K562 (cell line): ENCODE measurements around the gene SORBS2. TPM values are rescaled to one million over a fixed set of nuclear protein-coding genes. Genes with fewer than 3 reads are reported as not detected.
A peak's percentile ranks its signal among the peaks of the same experiment; 100 is the strongest.

Experiments
- C11orf30 ChIP-seq: fragments of 450-650 bp; IDR thresholded peaks from 2 replicates; pipeline ENCODE4 v1.6.1; 2016; ENCODE audit warnings: low read depth, mild to moderate bottlenecking
- CCAR2 ChIP-seq: fragments of 200-400 bp; formaldehyde crosslinking; IDR thresholded peaks from 2 replicates; pipeline ENCODE4 v1.6.1; 2017; ENCODE audit warnings: mild to moderate bottlenecking, low read depth, low read length
- GTF2F1 ChIP-seq: IDR thresholded peaks from 2 replicates; pipeline ENCODE4 v1.6.1; 2011; ENCODE audit warnings: low read depth, low read length, improper control_type of control experiment
- KLF1 ChIP-seq: fragments of 450-650 bp; IDR thresholded peaks from 2 replicates; pipeline ENCODE4 v1.6.1; 2016; ENCODE audit warnings: missing genetic modification characterization, missing compliant biosample characterization
- MAFF ChIP-seq: IDR thresholded peaks from 2 replicates; pipeline ENCODE4 v1.6.1; 2012; ENCODE audit warnings: low read length, improper control_type of control experiment
- MAFK ChIP-seq: IDR thresholded peaks from 2 replicates; pipeline ENCODE4 v1.6.1; 2011; ENCODE audit warnings: low read length, improper control_type of control experiment
- NCOA4 ChIP-seq: fragments of 450-650 bp; IDR thresholded peaks from 2 replicates; pipeline ENCODE4 v1.6.1; 2018; ENCODE audit warnings: mild to moderate bottlenecking; ENCODE audit not compliant: partially characterized antibody
- POLR2AphosphoS5 ChIP-seq: IDR thresholded peaks from 2 replicates; pipeline ENCODE4 v1.6.1; 2011; ENCODE audit warnings: mild to moderate bottlenecking, low read depth, low read length, moderate library complexity; ENCODE audit not compliant: control insufficient read depth, insufficient read depth
- TOE1 ChIP-seq, 2 experiments: fragments of 450-650 bp in 1 of 2; sonication (generic) in 1 of 2; formaldehyde crosslinking in 1 of 2; IDR thresholded peaks; 2 replicates each; pipeline versions ENCODE4 v1.7.1 to v1.8.0; 2016 to 2022; ENCODE audit warnings: borderline replicate concordance in 2 of 2, mild to moderate bottlenecking in 2 of 2, antibody characterized with exemption in 1 of 2, inconsistent platforms in 1 of 2, low read depth in 1 of 2, missing genetic modification reagents in 1 of 2, moderate library complexity in 1 of 2
- ZC3H8 ChIP-seq: fragments of 450-650 bp; IDR thresholded peaks from 2 replicates; pipeline ENCODE4 v1.6.1; 2017
- ZNF253 ChIP-seq: fragments of 250-450 bp; sonication (Bioruptor Pico); conservative IDR thresholded peaks from 2 replicates; pipeline ENCODE4 v1.6.1; 2021; ENCODE audit warnings: mild to moderate bottlenecking
- ZNF507 ChIP-seq: conservative IDR thresholded peaks from 2 replicates; pipeline ENCODE4 v1.6.1; 2017; ENCODE audit warnings: missing genetic modification characterization, missing compliant biosample characterization
- polyA plus RNA-seq, 8 experiments: library from polyadenylated mRNA; depleted of rRNA in 4 of 8; stranded (reverse) in 5 of 8; unstranded in 3 of 8; fragments of >200 nt; fragmentation: Nextera tagmentation in 2 of 8; fragmentation: Illumina TruSeq in 1 of 8; extraction: Ambion mirVana in 2 of 8; extraction: Trizol in 1 of 8; gene quantifications; 2 replicates each; pipeline versions ENCODE4 v1.2.1 to v1.2.3, GENCODE V29; 2011 to 2014; ENCODE audit warnings: inconsistent platforms in 1 of 8, missing spikeins in 1 of 8
- total RNA-seq, 7 experiments: library from RNA; depleted of rRNA in 6 of 7; stranded (reverse); fragments of >200 nt in 6 of 7; fragmentation: Illumina TruSeq in 2 of 7; extraction: Trizol in 2 of 7; gene quantifications; 2 replicates each; pipeline versions ENCODE4 v1.2.1 to v1.2.3, GENCODE V29; 2011 to 2021; ENCODE audit warnings: low replicate concordance in 1 of 7
- TF ChIP-seq, protein P1 (sequence below): fragments of 250-450 bp; sonication (Bioruptor Pico); IDR thresholded peaks from 2 replicates; pipeline ENCODE4 v1.8.0; 2021; ENCODE audit warnings: moderate library complexity, mild to moderate bottlenecking, inconsistent platforms
- TF ChIP-seq, protein P2 (sequence below): IDR thresholded peaks from 2 replicates; pipeline ENCODE4 v1.6.1; 2014; ENCODE audit warnings: antibody characterized with exemption
- TF ChIP-seq, protein P3 (sequence below): IDR thresholded peaks from 2 replicates; pipeline ENCODE4 v1.6.1; 2011; ENCODE audit not compliant: insufficient read length; ENCODE audit errors: extremely low read depth
- TF ChIP-seq, protein P4 (sequence below), 2 experiments: IDR thresholded peaks; 2 replicates each; pipeline ENCODE4 v1.6.1; 2011; ENCODE audit warnings: borderline replicate concordance in 1 of 2, control low read depth in 1 of 2, low read depth in 1 of 2, low read length in 1 of 2, mild to moderate bottlenecking in 1 of 2, mixed read lengths in 1 of 2, moderate library complexity in 1 of 2; ENCODE audit not compliant: insufficient read depth in 1 of 2, insufficient read length in 1 of 2, poor library complexity in 1 of 2, severe bottlenecking in 1 of 2; ENCODE audit errors: extremely low read depth in 1 of 2
- TF ChIP-seq, protein P5 (sequence below): sonication (generic); formaldehyde crosslinking; IDR thresholded peaks from 2 replicates; pipeline ENCODE4 v1.8.0; 2023; ENCODE audit warnings: mild to moderate bottlenecking, missing genetic modification reagents

The SORBS2 gene
- total and polyA plus RNA-seq, 9 of the 15 experiments (the other 6 are each of a cell fraction or from before 2014, with no cell fraction given), result 0.29 TPM; not detected in 8

DNA sequence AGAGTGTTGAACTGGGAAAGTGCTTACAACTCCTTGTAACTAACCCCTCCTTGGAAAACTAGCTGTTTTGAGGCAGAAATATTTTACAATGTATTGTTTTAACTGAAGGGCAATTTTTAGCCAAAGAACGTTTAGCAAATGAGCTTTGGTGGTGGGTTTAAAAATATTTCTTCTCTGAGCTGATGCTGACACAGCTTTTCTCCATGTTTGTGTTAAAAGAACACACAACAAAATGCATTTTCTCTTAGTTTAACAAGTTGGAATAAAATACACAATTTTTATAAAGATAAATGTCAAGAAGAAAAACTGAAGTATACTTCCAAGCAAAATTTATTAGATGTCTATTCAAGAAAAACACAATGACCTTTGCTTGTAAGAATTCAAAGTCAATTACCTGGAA, 226.8 kb downstream of the SORBS2 start (continued):
- TF ChIP-seq ZC3H8, result no peak
- 0 out of 2 replicates have a peak, but pooled peaks have one; percentile 17 for TF ChIP-seq MAFK
- TF ChIP-seq CCAR2, result no peak
- no peak for TF ChIP-seq POLR2AphosphoS5
- no peak for TF ChIP-seq NCOA4
- TF ChIP-seq GTF2F1, result no peak
- TF ChIP-seq, protein P1, sequence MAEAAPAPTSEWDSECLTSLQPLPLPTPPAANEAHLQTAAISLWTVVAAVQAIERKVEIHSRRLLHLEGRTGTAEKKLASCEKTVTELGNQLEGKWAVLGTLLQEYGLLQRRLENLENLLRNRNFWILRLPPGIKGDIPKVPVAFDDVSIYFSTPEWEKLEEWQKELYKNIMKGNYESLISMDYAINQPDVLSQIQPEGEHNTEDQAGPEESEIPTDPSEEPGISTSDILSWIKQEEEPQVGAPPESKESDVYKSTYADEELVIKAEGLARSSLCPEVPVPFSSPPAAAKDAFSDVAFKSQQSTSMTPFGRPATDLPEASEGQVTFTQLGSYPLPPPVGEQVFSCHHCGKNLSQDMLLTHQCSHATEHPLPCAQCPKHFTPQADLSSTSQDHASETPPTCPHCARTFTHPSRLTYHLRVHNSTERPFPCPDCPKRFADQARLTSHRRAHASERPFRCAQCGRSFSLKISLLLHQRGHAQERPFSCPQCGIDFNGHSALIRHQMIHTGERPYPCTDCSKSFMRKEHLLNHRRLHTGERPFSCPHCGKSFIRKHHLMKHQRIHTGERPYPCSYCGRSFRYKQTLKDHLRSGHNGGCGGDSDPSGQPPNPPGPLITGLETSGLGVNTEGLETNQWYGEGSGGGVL (CRISPR knock-in tag), result no peak
- TF ChIP-seq, protein P2, sequence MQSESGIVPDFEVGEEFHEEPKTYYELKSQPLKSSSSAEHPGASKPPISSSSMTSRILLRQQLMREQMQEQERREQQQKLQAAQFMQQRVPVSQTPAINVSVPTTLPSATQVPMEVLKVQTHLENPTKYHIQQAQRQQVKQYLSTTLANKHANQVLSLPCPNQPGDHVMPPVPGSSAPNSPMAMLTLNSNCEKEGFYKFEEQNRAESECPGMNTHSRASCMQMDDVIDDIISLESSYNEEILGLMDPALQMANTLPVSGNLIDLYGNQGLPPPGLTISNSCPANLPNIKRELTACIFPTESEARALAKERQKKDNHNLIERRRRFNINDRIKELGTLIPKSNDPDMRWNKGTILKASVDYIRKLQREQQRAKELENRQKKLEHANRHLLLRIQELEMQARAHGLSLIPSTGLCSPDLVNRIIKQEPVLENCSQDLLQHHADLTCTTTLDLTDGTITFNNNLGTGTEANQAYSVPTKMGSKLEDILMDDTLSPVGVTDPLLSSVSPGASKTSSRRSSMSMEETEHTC, result no peak
- TF ChIP-seq TOE1 (IDR thresholded peaks at IDR 0.05; ENCODE audit: borderline replicate concordance), result no peak
- TF ChIP-seq TOE1 (CRISPR knock-in tag; IDR thresholded peaks at IDR 0.05; ENCODE audit: borderline replicate concordance, low read depth), result no peak
- no peak for TF ChIP-seq ZNF253 (CRISPR knock-in tag)
- TF ChIP-seq KLF1 (tag), result no peak
- TF ChIP-seq C11orf30, result peak; percentile 27; the same call in 1 of the 2 replicates
- TF ChIP-seq, protein P3, sequence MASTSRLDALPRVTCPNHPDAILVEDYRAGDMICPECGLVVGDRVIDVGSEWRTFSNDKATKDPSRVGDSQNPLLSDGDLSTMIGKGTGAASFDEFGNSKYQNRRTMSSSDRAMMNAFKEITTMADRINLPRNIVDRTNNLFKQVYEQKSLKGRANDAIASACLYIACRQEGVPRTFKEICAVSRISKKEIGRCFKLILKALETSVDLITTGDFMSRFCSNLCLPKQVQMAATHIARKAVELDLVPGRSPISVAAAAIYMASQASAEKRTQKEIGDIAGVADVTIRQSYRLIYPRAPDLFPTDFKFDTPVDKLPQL, result no peak
- TF ChIP-seq ZNF507 (tag), result no peak
- TF ChIP-seq, protein P4, sequence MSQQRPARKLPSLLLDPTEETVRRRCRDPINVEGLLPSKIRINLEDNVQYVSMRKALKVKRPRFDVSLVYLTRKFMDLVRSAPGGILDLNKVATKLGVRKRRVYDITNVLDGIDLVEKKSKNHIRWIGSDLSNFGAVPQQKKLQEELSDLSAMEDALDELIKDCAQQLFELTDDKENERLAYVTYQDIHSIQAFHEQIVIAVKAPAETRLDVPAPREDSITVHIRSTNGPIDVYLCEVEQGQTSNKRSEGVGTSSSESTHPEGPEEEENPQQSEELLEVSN (IDR thresholded peaks at IDR 0.05; ENCODE audit: borderline replicate concordance in 1 of 2, extremely low read depth in 1 of 2, insufficient read depth in 1 of 2, insufficient read length in 1 of 2, low read depth in 1 of 2, low read length in 1 of 2, poor library complexity in 1 of 2, severe bottlenecking in 1 of 2), result no peak
- TF ChIP-seq, protein P5, sequence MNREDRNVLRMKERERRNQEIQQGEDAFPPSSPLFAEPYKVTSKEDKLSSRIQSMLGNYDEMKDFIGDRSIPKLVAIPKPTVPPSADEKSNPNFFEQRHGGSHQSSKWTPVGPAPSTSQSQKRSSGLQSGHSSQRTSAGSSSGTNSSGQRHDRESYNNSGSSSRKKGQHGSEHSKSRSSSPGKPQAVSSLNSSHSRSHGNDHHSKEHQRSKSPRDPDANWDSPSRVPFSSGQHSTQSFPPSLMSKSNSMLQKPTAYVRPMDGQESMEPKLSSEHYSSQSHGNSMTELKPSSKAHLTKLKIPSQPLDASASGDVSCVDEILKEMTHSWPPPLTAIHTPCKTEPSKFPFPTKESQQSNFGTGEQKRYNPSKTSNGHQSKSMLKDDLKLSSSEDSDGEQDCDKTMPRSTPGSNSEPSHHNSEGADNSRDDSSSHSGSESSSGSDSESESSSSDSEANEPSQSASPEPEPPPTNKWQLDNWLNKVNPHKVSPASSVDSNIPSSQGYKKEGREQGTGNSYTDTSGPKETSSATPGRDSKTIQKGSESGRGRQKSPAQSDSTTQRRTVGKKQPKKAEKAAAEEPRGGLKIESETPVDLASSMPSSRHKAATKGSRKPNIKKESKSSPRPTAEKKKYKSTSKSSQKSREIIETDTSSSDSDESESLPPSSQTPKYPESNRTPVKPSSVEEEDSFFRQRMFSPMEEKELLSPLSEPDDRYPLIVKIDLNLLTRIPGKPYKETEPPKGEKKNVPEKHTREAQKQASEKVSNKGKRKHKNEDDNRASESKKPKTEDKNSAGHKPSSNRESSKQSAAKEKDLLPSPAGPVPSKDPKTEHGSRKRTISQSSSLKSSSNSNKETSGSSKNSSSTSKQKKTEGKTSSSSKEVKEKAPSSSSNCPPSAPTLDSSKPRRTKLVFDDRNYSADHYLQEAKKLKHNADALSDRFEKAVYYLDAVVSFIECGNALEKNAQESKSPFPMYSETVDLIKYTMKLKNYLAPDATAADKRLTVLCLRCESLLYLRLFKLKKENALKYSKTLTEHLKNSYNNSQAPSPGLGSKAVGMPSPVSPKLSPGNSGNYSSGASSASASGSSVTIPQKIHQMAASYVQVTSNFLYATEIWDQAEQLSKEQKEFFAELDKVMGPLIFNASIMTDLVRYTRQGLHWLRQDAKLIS (CRISPR knock-in tag), result no peak
- 0 out of 2 replicates have a peak, but pooled peaks have one; percentile 14 for TF ChIP-seq MAFF
